CD8-positive, alpha-beta memory T cell (primary cell): ENCODE data around the gene PTPN5. TPM values are rescaled to one million over a fixed set of nuclear protein-coding genes. Genes with fewer than 3 reads are reported as not detected.

Source experiments
- CTCF ChIA-PET: fragments of 350-600 bp; sonication (Branson Sonifier 250); formaldehyde crosslinking; loops from one replicate; lab custom pipeline; 2021; ENCODE audit warnings: antibody characterized with exemption; lab: Charles Lee
- POLR2A ChIA-PET: fragments of 350-600 bp; sonication (Branson Sonifier 250); formaldehyde crosslinking; loops from one replicate; lab custom pipeline; 2021; ENCODE audit warnings: antibody characterized with exemption; lab: Charles Lee
- DNase-seq, 5 donors: peaks; one replicate each; pipeline versions ENCODE4 v3.0.0 to v3.0.0-alpha.2; 2020 to 2022; ENCODE audit warnings: mixed read lengths in 1 of 5
- H3K27ac ChIP-seq: one replicate; pipeline ENCODE4 v1.7.0; 2013; ENCODE audit warnings: low read depth, mild to moderate bottlenecking, low read length, moderate library complexity
- H3K27me3 ChIP-seq: 2 replicates; pipeline ENCODE4 v1.7.0; 2013; ENCODE audit warnings: low read length, mild to moderate bottlenecking; ENCODE audit not compliant: insufficient read depth, poor library complexity, severe bottlenecking
- H3K36me3 ChIP-seq: 2 replicates; pipeline ENCODE4 v1.7.0; 2013; ENCODE audit warnings: mild to moderate bottlenecking, low read length, moderate library complexity; ENCODE audit not compliant: insufficient read depth
- H3K4me1 ChIP-seq: 2 replicates; pipeline ENCODE4 v1.7.0; 2013; ENCODE audit warnings: mild to moderate bottlenecking, low read length, moderate library complexity; ENCODE audit not compliant: insufficient read depth
- H3K4me3 ChIP-seq: 2 replicates; pipeline ENCODE4 v1.7.0; 2013; ENCODE audit warnings: mild to moderate bottlenecking, low read length
- H3K9me3 ChIP-seq: 2 replicates; pipeline ENCODE4 v1.7.0; 2013; ENCODE audit warnings: mild to moderate bottlenecking, low read length
- H3K27ac Mint-ChIP-seq, 8 donors: one replicate each; pipeline ENCODE4 v1.8.0; 2020 to 2021; ENCODE audit warnings: mixed read lengths in 8 of 8, mild to moderate bottlenecking in 6 of 8, inconsistent platforms in 3 of 8, moderate library complexity in 3 of 8
- H3K27me3 Mint-ChIP-seq, 2 donors: one replicate each; pipeline ENCODE4 v1.8.0; 2020 to 2021; ENCODE audit warnings: mixed read lengths in 2 of 2, mild to moderate bottlenecking in 1 of 2, moderate library complexity in 1 of 2
- H3K36me3 Mint-ChIP-seq, 3 donors: one replicate each; pipeline ENCODE4 v1.8.0; 2020 to 2021; ENCODE audit warnings: mixed read lengths in 3 of 3, inconsistent platforms in 1 of 3, mild to moderate bottlenecking in 1 of 3
- H3K4me1 Mint-ChIP-seq, 3 donors: one replicate each; pipeline ENCODE4 v1.8.0; 2020 to 2021; ENCODE audit warnings: mixed read lengths in 3 of 3, inconsistent platforms in 1 of 3, mild to moderate bottlenecking in 1 of 3
- H3K4me3 Mint-ChIP-seq, 7 donors: one replicate each; pipeline ENCODE4 v1.8.0; 2020 to 2021; ENCODE audit warnings: mixed read lengths in 7 of 7, mild to moderate bottlenecking in 6 of 7, moderate library complexity in 4 of 7, inconsistent platforms in 2 of 7
- H3K9me3 Mint-ChIP-seq, 5 donors: one replicate each; pipeline ENCODE4 v1.8.0; 2020 to 2022; ENCODE audit warnings: mixed read lengths in 5 of 5, mild to moderate bottlenecking in 3 of 5, moderate library complexity in 2 of 5, inconsistent platforms in 1 of 5
- polyA plus RNA-seq: library from polyadenylated mRNA; unstranded; fragments of 300-500 nt; fragmentation: Illumina TruSeq; gene quantifications from one replicate; pipeline ENCODE4 v1.2.3, GENCODE V29; 2021
- total RNA-seq, 2 experiments: library from RNA; stranded (reverse); gene quantifications; one replicate each; pipeline ENCODE4 v1.2.3, GENCODE V29; 2021

PTPN5 gene
- total and polyA plus RNA-seq, 3 experiments from 2014 or later: not detected

DNA sequence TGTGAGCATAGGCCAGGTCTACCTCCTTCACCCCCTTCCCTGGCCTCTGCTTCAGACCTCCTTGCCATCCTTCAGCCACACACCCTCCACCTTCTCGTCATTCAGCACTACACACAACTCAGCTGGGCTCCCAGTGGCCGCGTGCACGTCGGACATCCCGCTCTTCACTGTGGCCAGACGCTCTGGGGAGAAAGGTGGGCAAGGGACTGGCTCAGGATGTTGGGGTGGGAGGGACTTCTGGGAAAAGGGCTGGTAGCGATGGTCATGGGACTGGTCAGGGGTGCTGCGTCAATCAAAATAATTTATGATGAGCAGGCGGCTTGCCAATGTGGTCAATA is 77.2 kb downstream of the PTPN5 start:
- no peaks in the 10 kb centered on the region for H3K9me3 ChIP-seq
- no peak overlapping the region for H3K27ac Mint-ChIP-seq
- ChIA-PET POLR2A (no interaction called here), CTCF (interaction anchor here (2.9 kb wide), 2 partner anchors 8 to 13 kb away, joined by 10 to 19 read pairs; no protein-coding TSS in a partner anchor)
- H3K9me3 Mint-ChIP-seq: no peaks in the 10 kb centered on the region
- H3K4me3 Mint-ChIP-seq: no peak overlapping the region
- H3K36me3 Mint-ChIP-seq: no peaks in the 10 kb centered on the region
- DNase-seq: no peak
- peaks cover 3% of the 10 kb centered on the region in 2 donors for H3K27me3 Mint-ChIP-seq
- H3K4me1 ChIP-seq: no peaks in the 10 kb centered on the region
- no peaks in the 10 kb centered on the region for H3K4me1 Mint-ChIP-seq
- H3K27me3 ChIP-seq: no peaks in the 10 kb centered on the region
- no peak overlapping the region for H3K27ac ChIP-seq
- H3K4me3 ChIP-seq: no peak overlapping the region
- H3K36me3 ChIP-seq: no peaks in the 10 kb centered on the region

DNA sequence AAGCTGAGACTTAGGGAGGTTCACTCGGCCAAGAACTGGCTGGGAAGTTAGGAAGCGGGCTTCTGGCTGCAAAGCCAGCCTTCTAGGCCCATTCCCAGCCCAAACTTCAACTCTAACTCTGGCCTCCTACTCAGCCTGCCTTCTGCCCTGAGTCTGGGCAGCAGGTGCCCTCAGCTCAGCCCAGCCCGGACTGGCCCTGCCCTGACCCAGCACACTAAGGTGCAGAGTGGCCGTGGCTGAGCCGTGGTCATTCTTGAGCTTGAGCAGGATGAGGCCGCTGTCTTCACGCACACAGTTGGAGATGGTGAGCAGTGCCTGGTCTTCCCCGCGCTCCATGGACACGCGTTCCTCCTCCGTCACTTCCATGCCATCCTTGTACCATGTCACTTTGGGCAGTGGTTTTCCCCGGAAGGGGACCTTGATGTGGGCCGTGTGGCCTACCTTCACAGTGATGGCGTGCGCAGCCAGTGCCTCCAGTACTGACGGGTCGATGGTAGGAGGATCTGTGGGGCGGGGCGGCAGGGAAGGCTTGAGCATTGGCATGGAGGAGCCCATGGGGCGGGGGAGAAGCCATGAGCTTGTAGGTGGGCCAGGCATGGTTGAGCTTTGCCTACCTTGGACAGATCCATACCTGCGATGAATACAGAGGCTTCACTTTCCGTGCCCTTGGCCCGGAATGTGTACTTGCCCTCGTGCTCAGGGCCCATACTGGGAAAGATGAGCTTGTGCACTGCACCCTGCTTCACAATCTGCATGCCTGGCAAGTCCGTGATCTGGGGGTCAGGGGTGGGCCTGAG is 77.8 kb downstream of the PTPN5 start:
- CTCF ChIA-PET: interaction anchor here (2.5 to 2.9 kb wide), 3 partner anchors 8 to 17 kb away, joined by 8 to 19 read pairs (median 10); no protein-coding TSS in a partner anchor
- no peaks in the 10 kb centered on the region for H3K4me1 ChIP-seq
- POLR2A ChIA-PET: interaction anchor here (0.5 kb wide), 1 partner anchor 18 kb away, joined by 3 read pairs; no protein-coding TSS in a partner anchor

DNA sequence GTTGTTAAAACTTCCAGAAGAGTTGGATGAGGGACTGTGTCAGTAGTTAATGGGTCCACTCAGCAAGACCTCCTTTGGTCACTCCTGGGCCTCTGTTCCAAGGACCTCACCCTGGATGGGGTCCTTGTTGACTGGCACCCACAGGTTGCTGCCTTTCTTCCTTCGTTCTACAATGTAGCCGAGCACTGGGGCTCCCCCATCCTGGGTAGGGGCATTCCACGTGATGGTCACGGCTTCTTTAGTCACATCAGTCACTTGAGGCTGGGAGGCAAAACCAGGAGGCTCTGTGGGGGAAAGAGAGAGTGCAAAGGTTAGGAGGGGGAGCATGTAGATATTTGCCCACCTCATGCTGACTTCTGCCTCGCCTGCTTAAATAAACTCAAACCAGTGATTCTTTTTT is 81.1 kb downstream of the PTPN5 start:
- CTCF ChIA-PET: interaction anchor here (7.4 kb wide), 1 partner anchor 12 kb away, joined by 44 read pairs; no protein-coding TSS in a partner anchor

More for the DNA sequence above, 77.8 kb downstream of the PTPN5 start:
- Histone ChIP-seq H3K4me3 (no peak overlapping the region), H3K27ac (no peak overlapping the region), H3K9me3 (no peaks in the 10 kb centered on the region), H3K36me3 (no peaks in the 10 kb centered on the region), H3K27me3 (no peaks in the 10 kb centered on the region)
- peaks cover 3% of the 10 kb centered on the region in 2 donors for H3K27me3 Mint-ChIP-seq
- H3K9me3 Mint-ChIP-seq: no peaks in the 10 kb centered on the region
- H3K4me3 Mint-ChIP-seq: no peak overlapping the region
- H3K4me1 Mint-ChIP-seq: no peaks in the 10 kb centered on the region
- H3K36me3 Mint-ChIP-seq: no peaks in the 10 kb centered on the region
- DNase-seq: no peak
- peak overlapping the region in 1 of 8 donors; percentile 16 for H3K27ac Mint-ChIP-seq

DNA sequence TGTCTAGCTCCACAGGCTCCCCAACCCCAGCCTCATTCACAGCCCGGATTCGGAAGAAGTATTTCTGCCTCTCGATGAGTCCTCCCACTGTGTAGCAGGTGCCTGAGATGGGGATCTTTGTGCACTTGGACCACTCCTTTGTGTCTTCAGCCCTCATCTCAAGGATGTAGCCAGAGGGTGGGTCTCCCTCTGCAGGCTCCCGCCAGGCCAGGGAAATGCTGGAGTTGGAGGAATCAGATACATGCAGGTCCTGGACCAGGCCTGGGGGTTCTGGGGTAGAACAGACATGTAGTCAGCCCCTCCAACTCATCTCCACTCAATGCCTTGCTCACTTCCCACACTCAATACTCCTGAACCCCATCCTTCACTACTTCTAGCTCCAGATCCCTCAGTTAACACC is 82.2 kb downstream of the PTPN5 start:
- POLR2A ChIA-PET: no interaction called here
- Mint-ChIP-seq H3K4me3 (peak overlapping the region in 1 of 7 donors; percentile 5), H3K4me1 (peaks cover 16 to 31% (median 21%) of the 10 kb centered on the region in 3 donors), H3K27ac (no peak overlapping the region), H3K27me3 (peaks cover 0 to 1% of the 10 kb centered on the region in 2 donors), H3K36me3 (peaks cover 0 to 2% (median 0%) of the 10 kb centered on the region in 3 donors), H3K9me3 (no peaks in the 10 kb centered on the region)
- no peak for DNase-seq
- H3K27me3 ChIP-seq: no peaks in the 10 kb centered on the region
- H3K4me3 ChIP-seq: no peak overlapping the region
- no peak overlapping the region for H3K27ac ChIP-seq
- CTCF ChIA-PET: interaction anchor here (7.4 kb wide), 1 partner anchor 13 kb away, joined by 44 read pairs; no protein-coding TSS in a partner anchor
- H3K4me1 ChIP-seq: peaks cover 10% of the 10 kb centered on the region
- no peaks in the 10 kb centered on the region for H3K36me3 ChIP-seq
- H3K9me3 ChIP-seq: no peaks in the 10 kb centered on the region

More for the DNA sequence above, 81.1 kb downstream of the PTPN5 start:
- Histone ChIP-seq H3K27ac (no peak overlapping the region), H3K36me3 (no peaks in the 10 kb centered on the region), H3K27me3 (no peaks in the 10 kb centered on the region), H3K4me3 (no peak overlapping the region), H3K9me3 (no peaks in the 10 kb centered on the region), H3K4me1 (peaks cover 6% of the 10 kb centered on the region)
- POLR2A ChIA-PET: no interaction called here
- peaks cover 0 to 2% (median 0%) of the 10 kb centered on the region in 3 donors for H3K36me3 Mint-ChIP-seq
- H3K4me1 Mint-ChIP-seq: peaks cover 8 to 23% (median 13%) of the 10 kb centered on the region in 3 donors
- no peaks in the 10 kb centered on the region for H3K9me3 Mint-ChIP-seq
- peaks cover 0 to 1% of the 10 kb centered on the region in 2 donors for H3K27me3 Mint-ChIP-seq
- no peak for DNase-seq
- H3K4me3 Mint-ChIP-seq: no peak overlapping the region
- H3K27ac Mint-ChIP-seq: no peak overlapping the region

DNA sequence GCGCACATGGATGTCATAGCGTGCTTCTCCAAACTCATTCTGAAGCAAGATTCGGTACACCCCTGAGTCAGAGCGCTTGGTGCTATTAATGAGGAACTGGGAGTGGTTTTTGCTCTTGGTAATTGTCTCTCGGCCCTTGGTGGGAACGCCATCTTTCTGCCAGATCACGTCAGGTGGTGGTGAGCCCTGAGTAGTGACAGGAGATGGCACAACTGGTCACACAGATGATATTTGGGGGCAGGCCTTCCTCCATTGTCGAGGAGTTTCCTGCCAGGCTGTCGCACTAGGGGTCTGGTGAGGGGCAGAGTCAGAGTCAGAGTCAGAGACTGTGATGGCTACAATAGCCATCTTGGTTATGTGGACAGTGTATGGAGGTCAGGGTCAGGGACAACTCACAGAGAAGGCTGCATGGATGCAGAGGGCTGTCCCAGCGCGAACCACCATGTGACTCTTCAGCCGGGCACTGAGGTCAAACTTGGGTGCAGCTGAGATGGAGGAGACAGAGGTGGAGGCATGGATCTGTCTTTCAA is 83.7 kb downstream of the PTPN5 start:
- Histone ChIP-seq H3K4me3 (no peak overlapping the region), H3K4me1 (peaks cover 10% of the 10 kb centered on the region), H3K27ac (no peak overlapping the region), H3K9me3 (no peaks in the 10 kb centered on the region), H3K36me3 (no peaks in the 10 kb centered on the region), H3K27me3 (no peaks in the 10 kb centered on the region)
- Mint-ChIP-seq H3K36me3 (peaks cover 2 to 4% (median 2%) of the 10 kb centered on the region in 3 donors), H3K27ac (peak overlapping the region in 6 of 8 donors; percentile 14 to 96 (median 61)), H3K9me3 (no peaks in the 10 kb centered on the region), H3K4me3 (peak overlapping the region in 5 of 7 donors; percentile 88 to 94 (median 92)), H3K27me3 (peaks cover 0 to 1% of the 10 kb centered on the region in 2 donors), H3K4me1 (peaks cover 16 to 31% (median 21%) of the 10 kb centered on the region in 3 donors)
- no peak for DNase-seq
- CTCF ChIA-PET: interaction anchor here (1.0 to 7.4 kb wide), 4 partner anchors 11 to 24 kb away, joined by 3 to 44 read pairs (median 3); no protein-coding TSS in a partner anchor
- POLR2A ChIA-PET: no interaction called here

DNA sequence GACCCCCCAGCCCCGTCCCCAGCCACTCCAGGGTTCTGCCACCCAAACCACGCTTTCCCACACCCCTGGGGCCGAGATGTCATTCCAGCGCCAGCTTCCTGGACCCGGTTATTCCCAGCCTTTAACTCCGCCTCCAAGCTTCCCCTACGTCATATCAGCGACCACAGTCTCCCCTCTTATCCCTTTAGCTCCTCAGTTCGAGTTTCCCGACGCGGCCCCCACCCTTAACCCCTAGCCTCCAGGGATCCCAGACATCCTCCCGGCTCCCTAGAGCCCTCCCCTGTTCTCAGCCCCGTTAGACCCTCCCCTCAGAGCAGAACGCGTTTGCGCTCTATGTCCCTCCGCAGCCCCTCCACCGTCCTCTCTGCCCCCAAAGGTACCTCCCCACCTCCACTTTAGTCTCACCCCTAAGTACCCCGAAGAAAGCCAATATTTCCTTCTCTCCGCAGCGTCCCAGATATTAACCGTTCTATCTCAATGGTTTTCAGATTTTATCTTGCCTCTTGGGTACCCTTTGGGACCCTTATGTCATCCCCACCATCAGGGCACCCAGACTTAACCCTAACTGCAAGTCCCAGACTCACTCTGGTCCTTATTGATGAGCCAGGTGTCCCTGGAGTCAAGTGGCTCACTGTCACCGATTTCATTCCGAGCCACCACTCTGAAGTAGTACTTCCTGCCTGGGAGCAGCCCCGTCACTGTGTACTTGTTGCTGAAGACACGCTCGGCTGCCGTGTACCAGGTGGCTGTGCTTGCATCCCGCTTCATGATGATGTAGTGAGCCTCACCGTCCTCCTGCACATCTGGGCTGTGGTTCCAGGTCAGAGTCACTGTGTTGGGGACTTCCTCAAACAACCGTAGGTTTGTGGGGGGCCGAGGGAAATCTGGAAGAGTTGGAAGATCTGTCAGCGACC is 85.0 kb downstream of the PTPN5 start:
- peak overlapping the region; percentile 19 for H3K27ac ChIP-seq
- no peaks in the 10 kb centered on the region for H3K9me3 Mint-ChIP-seq

DNA sequence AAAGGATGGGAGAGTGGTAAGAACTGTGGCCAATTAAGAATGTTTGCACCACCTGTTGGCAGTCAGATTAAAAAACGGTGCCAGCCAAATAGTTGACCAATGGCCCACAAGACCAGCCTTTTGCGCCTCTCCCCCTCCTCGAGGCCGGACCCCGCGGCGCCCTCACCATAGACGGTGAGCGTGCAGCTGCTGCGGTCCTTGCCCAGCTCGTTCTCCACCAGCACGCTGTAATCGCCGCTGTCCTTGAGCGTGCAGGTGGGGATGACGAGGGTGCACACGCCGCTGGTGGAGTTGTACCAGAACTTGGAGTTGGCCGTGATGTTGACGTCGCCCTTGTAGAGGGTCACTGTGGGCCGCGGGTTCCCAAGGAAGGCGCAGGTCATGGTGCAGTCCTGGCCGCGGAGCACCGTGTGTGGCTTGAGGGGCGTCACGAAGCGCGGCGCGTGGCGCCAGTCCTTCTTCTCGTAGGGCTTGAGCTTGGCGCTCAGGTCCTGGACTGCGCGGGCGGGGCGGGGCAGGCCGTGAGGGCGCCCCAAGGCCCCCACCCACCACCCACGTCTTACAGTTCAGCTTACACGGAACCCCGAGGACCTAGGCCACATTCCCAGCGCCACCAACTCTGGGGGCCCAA is 85.8 kb downstream of the PTPN5 start:
- peak in 3 of 5 donors; percentile 7 to 26 (median 23) for DNase-seq
- H3K27me3 ChIP-seq: no peaks in the 10 kb centered on the region
- Mint-ChIP-seq H3K4me1 (peaks cover 16 to 31% (median 21%) of the 10 kb centered on the region in 3 donors), H3K4me3 (peak overlapping the region; percentile 88 to 94 (median 92)), H3K36me3 (peaks cover 2 to 4% (median 2%) of the 10 kb centered on the region in 3 donors), H3K9me3 (no peaks in the 10 kb centered on the region), H3K27me3 (peaks cover 0 to 1% of the 10 kb centered on the region in 2 donors), H3K27ac (peak overlapping the region in 7 of 8 donors; percentile 15 to 78 (median 54))
- ChIA-PET POLR2A (interaction anchor here (1.0 to 1.9 kb wide), 3 partner anchors 9 to 72 kb away, joined by 3 to 14 read pairs (median 4); partner anchors contain the start of gene SPTY2D1), CTCF (interaction anchor here (0.7 to 7.4 kb wide), 7 partner anchors 8 to 312 kb away, joined by 3 to 44 read pairs (median 3); partner anchors contain the start of genes LDHA and SPTY2D1)
- H3K27ac ChIP-seq: no peak overlapping the region
- peaks cover 10% of the 10 kb centered on the region for H3K4me1 ChIP-seq
- peak overlapping the region; percentile 50 for H3K4me3 ChIP-seq
- no peaks in the 10 kb centered on the region for H3K36me3 ChIP-seq
- no peaks in the 10 kb centered on the region for H3K9me3 ChIP-seq

More for the DNA sequence above, 85.0 kb downstream of the PTPN5 start:
- Mint-ChIP-seq H3K27me3 (peaks cover 0 to 1% of the 10 kb centered on the region in 2 donors), H3K27ac (peak overlapping the region; percentile 38 to 98 (median 94)), H3K4me3 (peak overlapping the region; percentile 88 to 94 (median 92)), H3K4me1 (peaks cover 16 to 31% (median 21%) of the 10 kb centered on the region in 3 donors), H3K36me3 (peaks cover 2 to 4% (median 2%) of the 10 kb centered on the region in 3 donors)
- H3K4me1 ChIP-seq: peaks cover 10% of the 10 kb centered on the region
- no peaks in the 10 kb centered on the region for H3K27me3 ChIP-seq
- DNase-seq: peak in 4 of 5 donors; percentile 53 to 76 (median 57)
- H3K4me3 ChIP-seq: peak overlapping the region; percentile 72
- no peaks in the 10 kb centered on the region for H3K36me3 ChIP-seq
- H3K9me3 ChIP-seq: no peaks in the 10 kb centered on the region
- ChIA-PET CTCF (interaction anchor here (0.7 to 7.4 kb wide), 4 partner anchors 9 to 125 kb away, joined by 3 to 44 read pairs (median 4); partner anchors contain the start of gene SPTY2D1), POLR2A (interaction anchor here (1.0 to 1.9 kb wide), 3 partner anchors 10 to 72 kb away, joined by 3 to 14 read pairs (median 4); partner anchors contain the start of gene SPTY2D1)
